Spleen (tissue), 13 donors: Measurements from ENCODE around the gene S100A7. TPM values are rescaled to one million over a fixed set of nuclear protein-coding genes. Genes with fewer than 3 reads are reported as not detected.

Experiments used
- DNase-seq: peaks from one replicate; pipeline ENCODE4 v3.0.0-alpha.2; 2020
- H3K27ac ChIP-seq, 8 donors: fragments of 200-600 bp; sonication (generic) in 7 of 8; 1 replicate in 4 of 8; 2 replicates in 4 of 8; pipeline versions ENCODE4 v1.5.0 to v1.8.0; 2016 to 2021; ENCODE audit warnings: inconsistent platforms in 4 of 8, mild to moderate bottlenecking in 4 of 8, moderate library complexity in 1 of 8
- H3K27me3 ChIP-seq, 7 donors: fragments of 200-600 bp; sonication (generic) in 6 of 7; replicated peaks in 1 of 7; 1 replicate in 4 of 7; 2 replicates in 3 of 7; pipeline versions ENCODE4 v1.5.0 to v1.8.0; 2016 to 2021; ENCODE audit warnings: inconsistent platforms in 3 of 7, mild to moderate bottlenecking in 1 of 7
- H3K36me3 ChIP-seq, 6 donors: fragments of 200-600 bp; sonication (generic) in 5 of 6; 1 replicate in 4 of 6; 2 replicates in 2 of 6; pipeline versions ENCODE4 v1.5.0 to v1.8.0; 2016 to 2021; ENCODE audit warnings: inconsistent platforms in 2 of 6
- H3K4me1 ChIP-seq, 6 donors: fragments of 200-600 bp; sonication (generic) in 5 of 6; 1 replicate in 3 of 6; 2 replicates in 3 of 6; pipeline versions ENCODE4 v1.5.0 to v1.8.0; 2016 to 2021; ENCODE audit warnings: inconsistent platforms in 3 of 6
- H3K4me3 ChIP-seq, 8 donors: fragments of 200-600 bp; sonication (generic) in 7 of 8; 1 replicate in 4 of 8; 2 replicates in 4 of 8; pipeline versions ENCODE4 v1.5.0 to v1.8.0; 2016 to 2021; ENCODE audit warnings: inconsistent platforms in 4 of 8, mild to moderate bottlenecking in 4 of 8, moderate library complexity in 2 of 8
- H3K9me3 ChIP-seq, 8 donors: fragments of 200-600 bp; sonication (generic) in 7 of 8; 1 replicate in 4 of 8; 2 replicates in 4 of 8; pipeline versions ENCODE4 v1.5.0 to v1.8.0; 2016 to 2021; ENCODE audit warnings: inconsistent platforms in 4 of 8
- POLR2A ChIP-seq, 3 donors: fragments of 450-650 bp; IDR thresholded peaks; one replicate each; pipeline ENCODE4 v1.5.1; 2017; ENCODE audit warnings: antibody characterized with exemption in 3 of 3, mild to moderate bottlenecking in 1 of 3
- POLR2AphosphoS5 ChIP-seq, 3 donors: sonication (generic); formaldehyde crosslinking; IDR thresholded peaks; one replicate each; pipeline ENCODE4 v1.5.1; 2017; ENCODE audit warnings: antibody characterized with exemption in 3 of 3
- WGBS, 5 donors: extraction: QIAGEN DNeasy Blood & Tissue Kit in 3 of 5; methylation state at CpG; one replicate each; pipeline versions ENCODE4 v1.1.5 to v1.1.7; 2013 to 2018; 5-methylcytosine and 5-hydroxymethylcytosine counted together
- intact Hi-C: fragments of 100-400 bp; cut with DNase I; formaldehyde crosslinking; loops from one replicate; pipeline ENCODE4 v1.15.0; 2023; ENCODE audit warnings: low total_unique reads
- long read RNA-seq, 2 donors: transcript quantifications; one replicate each; lab custom pipeline, GENCODE V29; 2026
- polyA plus RNA-seq, 3 donors: library from polyadenylated mRNA; stranded (reverse); fragments of 200-250 nt; gene quantifications; one replicate each; pipeline ENCODE4 v1.2.1, GENCODE V29; 2013
- total RNA-seq, 7 donors: library from RNA; depleted of rRNA in 3 of 7; stranded (reverse); fragments of >200 nt in 3 of 7; fragmentation: NEBNext Ultra II Directional in 4 of 7; extraction: Animal tissue kit (Norgen Biotek cat#: 25700) in 4 of 7; gene quantifications; one replicate each; pipeline versions ENCODE4 v1.1.0 to v1.2.1, GENCODE V29; 2016 to 2021
- TF ChIP-seq, protein P1 (sequence below), 11 experiments: fragments of 200-600 bp in 7 of 11; fragments of 450-650 bp in 4 of 11; sonication (generic) in 4 of 11; IDR thresholded peaks in 8 of 11; conservative IDR thresholded peaks in 3 of 11; 1 replicate in 7 of 11; 2 replicates in 4 of 11; pipeline versions ENCODE4 v1.4.0 to v1.8.0; 2016 to 2021; ENCODE audit warnings: antibody characterized with exemption in 11 of 11, inconsistent platforms in 4 of 11, mild to moderate bottlenecking in 1 of 11
- donor health status: healthy with polysubstance abuse.
- donor health status: DM: no; HTN: no; CAD: no; lungs with moderate emphysema.
- donor health status: DM: no; HTN: no; CAD: no.
- donor health status: Bipolar disorder and iron deficiency.
- donor health status: healthy.
- donor health status: DM: no; HTN: no; CAD: no.
- donor health status: DM: yes; HTN: yes; CAD: no.

The S100A7 gene
- not detected for total RNA-seq
- polyA plus RNA-seq = not detected
- long read RNA-seq, donor 1 = 0 reads
- long read RNA-seq, donor 2 = 0 reads

DNA sequence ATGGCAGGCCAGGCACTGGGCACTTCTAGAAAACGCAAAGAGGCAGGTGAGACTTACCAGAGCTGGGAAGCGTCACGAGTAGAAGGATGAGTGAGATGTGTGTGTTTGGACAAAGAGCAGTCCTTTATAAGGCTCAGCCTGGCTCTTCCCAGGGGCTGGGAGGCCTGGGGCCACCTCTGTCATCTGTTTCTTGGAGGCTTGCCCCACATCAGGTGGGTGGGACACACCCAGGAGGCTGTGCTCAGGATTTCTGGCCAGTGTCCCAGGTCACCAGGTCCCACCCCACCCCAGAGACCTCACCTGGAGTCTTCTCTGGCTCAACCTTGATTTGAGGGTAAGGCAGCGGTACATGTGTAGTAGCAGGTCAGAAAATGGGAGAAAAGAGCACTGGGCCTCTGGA, at the start of gene S100A7:
TSS of gene S100A7 (minus strand) at position 101 of the 400 bp plus-strand sequence. CDS start 1,638 bp downstream, outside the sequence.
- no peak within 1 kb of the TSS for H3K4me3 ChIP-seq
- no peaks in the 10 kb centered on the region for H3K9me3 ChIP-seq
- no peaks in the 10 kb centered on the region for H3K36me3 ChIP-seq
- TF ChIP-seq POLR2AphosphoS5 (IDR thresholded peaks at IDR 0.05) = no peak
- no peak for TF ChIP-seq POLR2A (IDR thresholded peaks at IDR 0.05)
- TF ChIP-seq, protein P1, sequence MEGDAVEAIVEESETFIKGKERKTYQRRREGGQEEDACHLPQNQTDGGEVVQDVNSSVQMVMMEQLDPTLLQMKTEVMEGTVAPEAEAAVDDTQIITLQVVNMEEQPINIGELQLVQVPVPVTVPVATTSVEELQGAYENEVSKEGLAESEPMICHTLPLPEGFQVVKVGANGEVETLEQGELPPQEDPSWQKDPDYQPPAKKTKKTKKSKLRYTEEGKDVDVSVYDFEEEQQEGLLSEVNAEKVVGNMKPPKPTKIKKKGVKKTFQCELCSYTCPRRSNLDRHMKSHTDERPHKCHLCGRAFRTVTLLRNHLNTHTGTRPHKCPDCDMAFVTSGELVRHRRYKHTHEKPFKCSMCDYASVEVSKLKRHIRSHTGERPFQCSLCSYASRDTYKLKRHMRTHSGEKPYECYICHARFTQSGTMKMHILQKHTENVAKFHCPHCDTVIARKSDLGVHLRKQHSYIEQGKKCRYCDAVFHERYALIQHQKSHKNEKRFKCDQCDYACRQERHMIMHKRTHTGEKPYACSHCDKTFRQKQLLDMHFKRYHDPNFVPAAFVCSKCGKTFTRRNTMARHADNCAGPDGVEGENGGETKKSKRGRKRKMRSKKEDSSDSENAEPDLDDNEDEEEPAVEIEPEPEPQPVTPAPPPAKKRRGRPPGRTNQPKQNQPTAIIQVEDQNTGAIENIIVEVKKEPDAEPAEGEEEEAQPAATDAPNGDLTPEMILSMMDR (IDR thresholded peaks at IDR 0.05 in 8 of 11, conservative IDR thresholded peaks at IDR 0.05 in 3 of 11) = no peak
- WGBS, 5 donors = 85 to 92% (median 86%) methylated on average over 4 of the region's 4 CpGs
- H3K4me1 ChIP-seq = peaks cover 0 to 2% (median under 1%) of the 10 kb centered on the region in 6 donors
- DNase-seq = no peak
- peaks cover 0 to 60% (median 0%) of the 10 kb centered on the region in 7 donors for H3K27me3 ChIP-seq
- intact Hi-C loops = no loop called here
- H3K27ac ChIP-seq = no peak within 1 kb of the TSS

GRCh38 chr1:153509729-153510354, 49.4 kb upstream of the S100A7 start:
- no peak overlapping the region for H3K27ac ChIP-seq
- H3K4me1 ChIP-seq = peaks cover 0 to 29% (median 7%) of the 10 kb centered on the region in 6 donors
- no peak for TF ChIP-seq POLR2A (IDR thresholded peaks at IDR 0.05)
- TF ChIP-seq, protein P1 (IDR thresholded peaks at IDR 0.05 in 8 of 11, conservative IDR thresholded peaks at IDR 0.05 in 3 of 11) = peak; percentile 43 to 80 (median 64)
- no peak for TF ChIP-seq POLR2AphosphoS5 (IDR thresholded peaks at IDR 0.05)
- 49 to 82% (median 64%) methylated on average over 4 of the region's 4 CpGs for WGBS, 5 donors
- DNase-seq = peak; percentile 82
- no peaks in the 10 kb centered on the region for H3K27me3 ChIP-seq
- no peaks in the 10 kb centered on the region for H3K36me3 ChIP-seq
- no peak overlapping the region for H3K4me3 ChIP-seq
- H3K9me3 ChIP-seq = no peaks in the 10 kb centered on the region
- intact Hi-C loops = no loop called here

- no peak for DNase-seq
- no peaks in the 10 kb centered on the region for H3K9me3 ChIP-seq
- intact Hi-C loops = no loop called here
Measured at GRCh38 chr1:153509036-153509435, 48.6 kb upstream of the S100A7 start.

More at GRCh38 chr1:153509036-153509435, 48.6 kb upstream of the S100A7 start:
- 90 to 96% (median 92%) methylated on average over 3 of the region's 3 CpGs for WGBS, 5 donors
- Histone ChIP-seq H3K4me3 (no peak overlapping the region), H3K36me3 (no peaks in the 10 kb centered on the region), H3K4me1 (peaks cover 0 to 21% (median 7%) of the 10 kb centered on the region in 6 donors), H3K27ac (no peak overlapping the region), H3K27me3 (no peaks in the 10 kb centered on the region)
- TF ChIP-seq POLR2AphosphoS5 (IDR thresholded peaks at IDR 0.05) = no peak
- TF ChIP-seq POLR2A (IDR thresholded peaks at IDR 0.05) = no peak
- TF ChIP-seq, protein P1 (IDR thresholded peaks at IDR 0.05 in 8 of 11, conservative IDR thresholded peaks at IDR 0.05 in 3 of 11) = no peak
